Neural cell (in vitro differentiated cells): Measurements from ENCODE around the gene BCAR3.

Experiments
- EZH2 ChIP-seq: fragments of 200-600, 300-800 bp; shearing (Covaris generic), sonication (generic); IDR thresholded peaks from 2 replicates; pipeline ENCODE4 v1.6.1; 2014; ENCODE audit warnings: antibody characterized with exemption, low read length, borderline replicate concordance, mild to moderate bottlenecking; ENCODE audit not compliant: insufficient read depth, poor library complexity, severe bottlenecking
- POLR2AphosphoS5 ChIP-seq: IDR thresholded peaks from 2 replicates; pipeline ENCODE4 v1.6.1; 2012
- RAD21 ChIP-seq: fragments of 450-650 bp; conservative IDR thresholded peaks from 2 replicates; pipeline ENCODE4 v1.6.1; 2014; ENCODE audit warnings: antibody characterized with exemption, mild to moderate bottlenecking, moderate library complexity
- TAF1 ChIP-seq: IDR thresholded peaks from 2 replicates; pipeline ENCODE4 v1.6.1; 2012; ENCODE audit warnings: low read depth
- TF ChIP-seq, protein P1 (sequence below): IDR thresholded peaks from 2 replicates; pipeline ENCODE4 v1.6.1; 2012; ENCODE audit warnings: borderline replicate concordance
- TF ChIP-seq, protein P2 (sequence below): fragments of 450-650 bp; IDR thresholded peaks from 2 replicates; pipeline ENCODE4 v1.5.1; 2014; ENCODE audit warnings: antibody characterized with exemption, mild to moderate bottlenecking, moderate library complexity; ENCODE audit not compliant: poor library complexity, severe bottlenecking

DNA sequence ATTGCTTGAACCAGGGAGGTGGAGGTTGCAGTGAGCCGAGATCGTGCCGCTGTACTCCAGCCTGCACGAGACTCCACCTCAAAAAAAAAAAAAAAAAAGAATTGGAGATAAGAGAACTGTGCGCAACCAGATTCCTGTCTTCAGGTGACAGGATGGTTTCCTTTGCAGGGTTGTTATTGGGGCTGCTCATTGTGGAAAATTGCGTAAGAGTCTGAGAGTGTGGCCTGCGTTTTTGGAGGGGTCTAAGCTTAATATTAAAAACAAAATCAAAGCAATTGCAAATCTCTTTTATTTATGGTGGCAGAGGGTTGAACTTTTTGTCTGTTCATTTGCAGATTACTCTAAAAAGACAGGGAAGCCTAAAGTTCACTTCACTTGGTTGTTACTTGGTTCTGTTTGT lies 36.0 kb upstream of the BCAR3 start:
- TF ChIP-seq, protein P1, sequence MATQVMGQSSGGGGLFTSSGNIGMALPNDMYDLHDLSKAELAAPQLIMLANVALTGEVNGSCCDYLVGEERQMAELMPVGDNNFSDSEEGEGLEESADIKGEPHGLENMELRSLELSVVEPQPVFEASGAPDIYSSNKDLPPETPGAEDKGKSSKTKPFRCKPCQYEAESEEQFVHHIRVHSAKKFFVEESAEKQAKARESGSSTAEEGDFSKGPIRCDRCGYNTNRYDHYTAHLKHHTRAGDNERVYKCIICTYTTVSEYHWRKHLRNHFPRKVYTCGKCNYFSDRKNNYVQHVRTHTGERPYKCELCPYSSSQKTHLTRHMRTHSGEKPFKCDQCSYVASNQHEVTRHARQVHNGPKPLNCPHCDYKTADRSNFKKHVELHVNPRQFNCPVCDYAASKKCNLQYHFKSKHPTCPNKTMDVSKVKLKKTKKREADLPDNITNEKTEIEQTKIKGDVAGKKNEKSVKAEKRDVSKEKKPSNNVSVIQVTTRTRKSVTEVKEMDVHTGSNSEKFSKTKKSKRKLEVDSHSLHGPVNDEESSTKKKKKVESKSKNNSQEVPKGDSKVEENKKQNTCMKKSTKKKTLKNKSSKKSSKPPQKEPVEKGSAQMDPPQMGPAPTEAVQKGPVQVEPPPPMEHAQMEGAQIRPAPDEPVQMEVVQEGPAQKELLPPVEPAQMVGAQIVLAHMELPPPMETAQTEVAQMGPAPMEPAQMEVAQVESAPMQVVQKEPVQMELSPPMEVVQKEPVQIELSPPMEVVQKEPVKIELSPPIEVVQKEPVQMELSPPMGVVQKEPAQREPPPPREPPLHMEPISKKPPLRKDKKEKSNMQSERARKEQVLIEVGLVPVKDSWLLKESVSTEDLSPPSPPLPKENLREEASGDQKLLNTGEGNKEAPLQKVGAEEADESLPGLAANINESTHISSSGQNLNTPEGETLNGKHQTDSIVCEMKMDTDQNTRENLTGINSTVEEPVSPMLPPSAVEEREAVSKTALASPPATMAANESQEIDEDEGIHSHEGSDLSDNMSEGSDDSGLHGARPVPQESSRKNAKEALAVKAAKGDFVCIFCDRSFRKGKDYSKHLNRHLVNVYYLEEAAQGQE, result no peak
- TF ChIP-seq, protein P2, sequence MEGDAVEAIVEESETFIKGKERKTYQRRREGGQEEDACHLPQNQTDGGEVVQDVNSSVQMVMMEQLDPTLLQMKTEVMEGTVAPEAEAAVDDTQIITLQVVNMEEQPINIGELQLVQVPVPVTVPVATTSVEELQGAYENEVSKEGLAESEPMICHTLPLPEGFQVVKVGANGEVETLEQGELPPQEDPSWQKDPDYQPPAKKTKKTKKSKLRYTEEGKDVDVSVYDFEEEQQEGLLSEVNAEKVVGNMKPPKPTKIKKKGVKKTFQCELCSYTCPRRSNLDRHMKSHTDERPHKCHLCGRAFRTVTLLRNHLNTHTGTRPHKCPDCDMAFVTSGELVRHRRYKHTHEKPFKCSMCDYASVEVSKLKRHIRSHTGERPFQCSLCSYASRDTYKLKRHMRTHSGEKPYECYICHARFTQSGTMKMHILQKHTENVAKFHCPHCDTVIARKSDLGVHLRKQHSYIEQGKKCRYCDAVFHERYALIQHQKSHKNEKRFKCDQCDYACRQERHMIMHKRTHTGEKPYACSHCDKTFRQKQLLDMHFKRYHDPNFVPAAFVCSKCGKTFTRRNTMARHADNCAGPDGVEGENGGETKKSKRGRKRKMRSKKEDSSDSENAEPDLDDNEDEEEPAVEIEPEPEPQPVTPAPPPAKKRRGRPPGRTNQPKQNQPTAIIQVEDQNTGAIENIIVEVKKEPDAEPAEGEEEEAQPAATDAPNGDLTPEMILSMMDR, result no peak
- TF ChIP-seq TAF1, result no peak
- no peak for TF ChIP-seq EZH2
- TF ChIP-seq POLR2AphosphoS5, result no peak
- TF ChIP-seq RAD21, result no peak
